Astrocyte (in vitro differentiated cells and primary cell): ENCODE data around the gene HMX1. TPM values are rescaled to one million over a fixed set of nuclear protein-coding genes. Genes with fewer than 3 reads are reported as not detected.

Experiments used
- DNase-seq: peaks from one replicate; pipeline ENCODE4 v3.0.0-alpha.2; 2010; ENCODE audit warnings: low read depth
- FAIRE-seq: peaks from 2 replicates; lab custom pipeline; 2011; peaks lifted over from hg19 to GRCh38; lab: Jason Lieb, UNC
- H2AFZ ChIP-seq: 2 replicates; pipeline ENCODE4 v1.6.0; 2012; ENCODE audit warnings: low read depth, low read length, inconsistent platforms
- H3K27ac ChIP-seq: 2 replicates; pipeline ENCODE4 v1.5.1; 2011; ENCODE audit warnings: low read depth, low read length, inconsistent platforms
- H3K27me3 ChIP-seq: 2 replicates; pipeline ENCODE4 v1.6.0; 2011; ENCODE audit warnings: low read length, inconsistent platforms; ENCODE audit not compliant: insufficient read depth
- H3K36me3 ChIP-seq: 2 replicates; pipeline ENCODE4 v1.5.1; 2011; ENCODE audit warnings: low read length, inconsistent platforms; ENCODE audit not compliant: insufficient read depth
- H3K4me1 ChIP-seq: 2 replicates; pipeline ENCODE4 v1.5.1; 2011; ENCODE audit warnings: low read length, inconsistent platforms; ENCODE audit not compliant: insufficient read depth
- H3K4me2 ChIP-seq: 2 replicates; pipeline ENCODE4 v1.6.0; 2012; ENCODE audit warnings: low read length, inconsistent platforms
- H3K4me3 ChIP-seq: 2 replicates; pipeline ENCODE4 v1.5.1; 2011; ENCODE audit warnings: low read depth, mild to moderate bottlenecking, low read length, inconsistent platforms; ENCODE audit not compliant: insufficient read depth
- H3K79me2 ChIP-seq: 2 replicates; pipeline ENCODE4 v1.6.0; 2012; ENCODE audit warnings: mild to moderate bottlenecking, low read length, inconsistent platforms; ENCODE audit not compliant: insufficient read depth
- H3K9ac ChIP-seq: 2 replicates; pipeline ENCODE4 v1.6.0; 2012; ENCODE audit warnings: mild to moderate bottlenecking, low read length, inconsistent platforms
- H3K9me3 ChIP-seq: 2 replicates; pipeline ENCODE4 v1.5.1; 2012; ENCODE audit warnings: low read depth, mild to moderate bottlenecking, low read length, inconsistent platforms; ENCODE audit not compliant: insufficient read depth
- H4K20me1 ChIP-seq: 2 replicates; pipeline ENCODE4 v1.6.0; 2012; ENCODE audit warnings: low read length, inconsistent platforms; ENCODE audit not compliant: insufficient read depth
- H3K27ac Mint-ChIP-seq: one replicate; pipeline ENCODE4 v1.8.0; 2021; ENCODE audit warnings: mild to moderate bottlenecking, mixed read lengths; ENCODE audit not compliant: unreplicated experiment
- H3K27me3 Mint-ChIP-seq: one replicate; pipeline ENCODE4 v1.8.0; 2021; ENCODE audit warnings: low read depth, mixed read lengths; ENCODE audit not compliant: unreplicated experiment
- H3K36me3 Mint-ChIP-seq: one replicate; pipeline ENCODE4 v1.8.0; 2021; ENCODE audit warnings: low read depth, mixed read lengths; ENCODE audit not compliant: unreplicated experiment
- H3K4me1 Mint-ChIP-seq: one replicate; pipeline ENCODE4 v1.8.0; 2021; ENCODE audit warnings: low read depth, mixed read lengths; ENCODE audit not compliant: unreplicated experiment
- H3K4me3 Mint-ChIP-seq: one replicate; pipeline ENCODE4 v1.8.0; 2021; ENCODE audit warnings: mild to moderate bottlenecking, moderate library complexity, mixed read lengths; ENCODE audit not compliant: unreplicated experiment
- H3K9me3 Mint-ChIP-seq: one replicate; pipeline ENCODE4 v1.8.0; 2021; ENCODE audit warnings: mild to moderate bottlenecking, mixed read lengths; ENCODE audit not compliant: unreplicated experiment
- EZH2 ChIP-seq: IDR thresholded peaks from 2 replicates; pipeline ENCODE4 v1.6.1; 2012; ENCODE audit warnings: mild to moderate bottlenecking, low read length, inconsistent platforms; ENCODE audit not compliant: insufficient read depth
- total RNA-seq: library from RNA; stranded (reverse); gene quantifications from 2 replicates; pipeline ENCODE4 v1.2.1, GENCODE V29; 2021
- TF ChIP-seq, protein P1 (sequence below): IDR thresholded peaks from 2 replicates; pipeline ENCODE4 v1.5.1; 2011; ENCODE audit warnings: low read depth, mild to moderate bottlenecking, inconsistent platforms, low read length, moderate library complexity; ENCODE audit not compliant: insufficient read depth

HMX1 gene
- total RNA-seq, 1 donor from 2014 or later = 0.25 TPM

- no peak for DNase-seq
- Histone ChIP-seq H3K4me1 (no peaks in the 10 kb centered on the region), H3K4me2 (no peak overlapping the region), H3K79me2 (no peaks in the 10 kb centered on the region), H3K9ac (no peak overlapping the region), H4K20me1 (no peaks in the 10 kb centered on the region), H3K9me3 (peaks cover 4% of the 10 kb centered on the region), H2AFZ (no peak overlapping the region), H3K4me3 (no peak overlapping the region), H3K27me3 (peaks cover 2% of the 10 kb centered on the region), H3K27ac (no peak overlapping the region), H3K36me3 (no peaks in the 10 kb centered on the region)
- no peak for TF ChIP-seq EZH2
- TF ChIP-seq, protein P1, sequence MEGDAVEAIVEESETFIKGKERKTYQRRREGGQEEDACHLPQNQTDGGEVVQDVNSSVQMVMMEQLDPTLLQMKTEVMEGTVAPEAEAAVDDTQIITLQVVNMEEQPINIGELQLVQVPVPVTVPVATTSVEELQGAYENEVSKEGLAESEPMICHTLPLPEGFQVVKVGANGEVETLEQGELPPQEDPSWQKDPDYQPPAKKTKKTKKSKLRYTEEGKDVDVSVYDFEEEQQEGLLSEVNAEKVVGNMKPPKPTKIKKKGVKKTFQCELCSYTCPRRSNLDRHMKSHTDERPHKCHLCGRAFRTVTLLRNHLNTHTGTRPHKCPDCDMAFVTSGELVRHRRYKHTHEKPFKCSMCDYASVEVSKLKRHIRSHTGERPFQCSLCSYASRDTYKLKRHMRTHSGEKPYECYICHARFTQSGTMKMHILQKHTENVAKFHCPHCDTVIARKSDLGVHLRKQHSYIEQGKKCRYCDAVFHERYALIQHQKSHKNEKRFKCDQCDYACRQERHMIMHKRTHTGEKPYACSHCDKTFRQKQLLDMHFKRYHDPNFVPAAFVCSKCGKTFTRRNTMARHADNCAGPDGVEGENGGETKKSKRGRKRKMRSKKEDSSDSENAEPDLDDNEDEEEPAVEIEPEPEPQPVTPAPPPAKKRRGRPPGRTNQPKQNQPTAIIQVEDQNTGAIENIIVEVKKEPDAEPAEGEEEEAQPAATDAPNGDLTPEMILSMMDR = no peak
- Mint-ChIP-seq H3K4me3 (no peak overlapping the region), H3K27ac (no peak overlapping the region), H3K4me1 (no peaks in the 10 kb centered on the region), H3K27me3 (peaks cover 63% of the 10 kb centered on the region), H3K9me3 (peaks cover 5% of the 10 kb centered on the region), H3K36me3 (no peaks in the 10 kb centered on the region)
- FAIRE-seq = no peak
These were observed 48.8 kb upstream of the HMX1 start for GRCh38 chr4:8920289-8920965.

DNA sequence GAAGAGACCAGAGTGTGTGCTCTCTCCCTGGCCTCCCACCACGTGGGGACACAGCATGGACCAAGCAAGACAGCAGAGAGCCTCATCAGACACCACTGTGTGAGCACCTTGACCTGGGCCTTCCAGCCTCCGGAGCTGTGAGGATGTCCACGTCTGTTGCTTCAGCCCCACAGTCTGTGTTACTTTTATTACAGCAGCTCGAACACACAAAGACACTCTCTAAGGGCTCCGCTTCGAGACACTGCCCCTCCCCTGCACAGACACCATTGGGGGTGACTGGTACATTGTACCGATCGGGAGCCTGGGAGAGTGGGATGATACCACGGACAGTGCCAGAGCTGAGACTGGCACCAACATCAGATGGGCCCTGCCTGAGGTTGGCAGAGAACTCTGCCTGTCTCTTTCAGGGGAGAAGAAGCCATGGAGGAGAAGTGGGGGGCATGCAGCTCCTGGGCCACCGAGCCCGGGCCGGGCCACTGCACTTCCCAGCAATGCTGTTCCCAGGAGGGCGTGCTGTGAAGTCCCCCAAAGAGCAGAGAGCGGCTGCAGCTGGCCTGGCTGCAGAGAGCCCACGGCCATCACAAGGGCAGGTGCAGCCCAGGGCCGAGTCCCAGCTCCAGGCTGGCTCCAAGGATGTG, 48.1 kb upstream of the HMX1 start:
- FAIRE-seq (no peak), DNase-seq (no peak)
- Mint-ChIP-seq H3K36me3 (no peaks in the 10 kb centered on the region), H3K27me3 (peaks cover 68% of the 10 kb centered on the region), H3K4me1 (no peaks in the 10 kb centered on the region), H3K9me3 (peaks cover 5% of the 10 kb centered on the region), H3K27ac (no peak overlapping the region), H3K4me3 (no peak overlapping the region)
- no peaks in the 10 kb centered on the region for H3K4me1 ChIP-seq
- no peaks in the 10 kb centered on the region for H3K79me2 ChIP-seq
- no peak overlapping the region for H3K9ac ChIP-seq
- no peak overlapping the region for H3K4me3 ChIP-seq
- H3K36me3 ChIP-seq = no peaks in the 10 kb centered on the region
- peaks cover 4% of the 10 kb centered on the region for H3K9me3 ChIP-seq
- H2AFZ ChIP-seq = no peak overlapping the region
- H3K27ac ChIP-seq = no peak overlapping the region
- H4K20me1 ChIP-seq = no peaks in the 10 kb centered on the region
- peaks cover 2% of the 10 kb centered on the region for H3K27me3 ChIP-seq
- TF ChIP-seq EZH2 = no peak
- TF ChIP-seq, protein P1 = no peak
- no peak overlapping the region for H3K4me2 ChIP-seq
